Transverse colon (tissue), 4 donors: ENCODE measurements around the gene GPR37L1.
A peak's percentile ranks its signal among the peaks of the same experiment; 100 is the strongest.

Experiments
- CTCF ChIP-seq, 5 experiments: fragments of 200-600 bp in 3 of 5; fragments of 450-650 bp in 2 of 5; sonication (generic) in 3 of 5; IDR thresholded peaks; 1 replicate in 2 of 5; 2 replicates in 3 of 5; pipeline ENCODE4 v1.5.1; 2016 to 2017; ENCODE audit warnings: antibody characterized with exemption in 5 of 5, inconsistent platforms in 3 of 5, mild to moderate bottlenecking in 2 of 5, moderate library complexity in 1 of 5
- POLR2AphosphoS5 ChIP-seq, 3 donors: sonication (generic); formaldehyde crosslinking; IDR thresholded peaks; one replicate each; pipeline ENCODE4 v1.6.1; 2016; ENCODE audit warnings: antibody characterized with exemption in 3 of 3

DNA sequence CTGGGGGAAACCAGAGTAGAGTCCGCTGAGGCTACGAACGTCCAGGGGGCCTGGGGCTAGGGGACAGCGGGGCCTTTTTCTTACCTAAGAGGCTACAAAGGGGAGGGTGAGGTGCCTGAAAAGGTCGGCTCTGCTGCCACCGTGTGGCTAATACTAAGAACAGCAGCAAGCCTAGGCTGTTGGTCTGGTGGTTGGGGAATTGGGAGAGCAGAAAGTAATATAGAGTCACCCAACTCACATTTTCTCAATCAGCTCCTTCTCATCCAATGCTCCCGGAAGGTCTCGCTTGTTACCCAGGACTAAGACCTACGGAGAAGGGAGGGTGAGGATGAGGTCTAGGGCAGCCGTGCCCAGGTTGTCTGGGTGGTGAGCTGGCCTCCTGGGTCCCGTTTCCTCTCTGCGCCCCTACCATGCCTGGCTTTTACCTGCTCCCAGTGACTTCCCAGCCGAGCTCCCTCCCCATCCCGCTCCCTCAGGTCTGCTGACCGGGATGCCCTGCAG is 12.6 kb downstream of the GPR37L1 start:
- TF ChIP-seq POLR2AphosphoS5 (IDR thresholded peaks at IDR 0.05), result no peak
- TF ChIP-seq CTCF (IDR thresholded peaks at IDR 0.05), result peak; percentile 74 to 90 (median 83)
